Neural cell (in vitro differentiated cells): ENCODE measurements around the gene SNX30. TPM values are rescaled to one million over a fixed set of nuclear protein-coding genes. Genes with fewer than 3 reads are reported as not detected.

Experiments
- H2AFZ ChIP-seq: fragments of 200-600, 300-800 bp; sonication (generic), shearing (Covaris generic); 2 replicates; pipeline ENCODE4 v1.6.0; 2014; ENCODE audit warnings: low read depth, mild to moderate bottlenecking, antibody characterized with exemption, low read length, moderate library complexity
- H3F3A ChIP-seq: fragments of 200-600 bp; shearing (Covaris generic); 2 replicates; pipeline ENCODE4 v1.6.1; 2016; ENCODE audit warnings: mild to moderate bottlenecking, moderate library complexity, mixed read lengths, antibody characterized with exemption, low read length; ENCODE audit not compliant: insufficient read depth, poor library complexity, severe bottlenecking
- H3K27ac ChIP-seq: fragments of 200-600, 300-800 bp; sonication (generic), shearing (Covaris generic); 2 replicates; pipeline ENCODE4 v1.5.1; 2014; ENCODE audit warnings: mild to moderate bottlenecking, low read length, moderate library complexity
- H3K27me3 ChIP-seq: fragments of 300-800, 200-600 bp; sonication (generic), shearing (Covaris generic); 2 replicates; pipeline ENCODE4 v1.6.0; 2014; ENCODE audit warnings: mild to moderate bottlenecking, low read depth, low read length, moderate library complexity; ENCODE audit not compliant: insufficient read depth
- H3K36me3 ChIP-seq: fragments of 300-800, 200-600 bp; sonication (generic), shearing (Covaris generic); 2 replicates; pipeline ENCODE4 v1.5.1; 2014; ENCODE audit warnings: mild to moderate bottlenecking, antibody characterized with exemption, low read length, moderate library complexity; ENCODE audit not compliant: insufficient read depth
- H3K4me2 ChIP-seq: fragments of 300-800, 200-600 bp; sonication (generic), shearing (Covaris generic); 2 replicates; pipeline ENCODE4 v1.6.0; 2014; ENCODE audit warnings: mild to moderate bottlenecking, low read length
- H3K4me3 ChIP-seq: fragments of 300-800, 200-600 bp; sonication (generic), shearing (Covaris generic); 2 replicates; pipeline ENCODE4 v1.5.1; 2014; ENCODE audit warnings: mild to moderate bottlenecking, low read length, moderate library complexity
- H3K79me2 ChIP-seq: fragments of 200-600 bp; shearing (Covaris generic); replicated peaks from 2 replicates; pipeline ENCODE4 v1.6.0; 2014; ENCODE audit warnings: mild to moderate bottlenecking, low read length, moderate library complexity; ENCODE audit not compliant: insufficient read depth
- H3K9ac ChIP-seq: fragments of 300-800, 200-600 bp; sonication (generic), shearing (Covaris generic); 2 replicates; pipeline ENCODE4 v1.6.1; 2016; ENCODE audit warnings: mild to moderate bottlenecking, low read length, mixed read lengths
- H3K9me2 ChIP-seq: fragments of 200-600 bp; shearing (Covaris generic); 2 replicates; pipeline ENCODE4 v1.6.1; 2016; ENCODE audit warnings: mild to moderate bottlenecking, low read length, mixed read lengths; ENCODE audit not compliant: insufficient read depth
- H3K9me3 ChIP-seq: fragments of 200-600, 300-800 bp; sonication (generic), shearing (Covaris generic); 2 replicates; pipeline ENCODE4 v1.6.1; 2016; ENCODE audit warnings: mild to moderate bottlenecking, mixed run types, low read length, moderate library complexity, mixed read lengths
- H4K20me1 ChIP-seq: fragments of 200-600 bp; shearing (Covaris generic); 2 replicates; pipeline ENCODE4 v1.6.1; 2016; ENCODE audit warnings: mild to moderate bottlenecking, mixed run types; ENCODE audit not compliant: insufficient read depth
- CTCF ChIP-seq: fragments of 450-650 bp; IDR thresholded peaks from 2 replicates; pipeline ENCODE4 v1.5.1; 2014; ENCODE audit warnings: antibody characterized with exemption, mild to moderate bottlenecking, moderate library complexity; ENCODE audit not compliant: poor library complexity, severe bottlenecking
- EP300 ChIP-seq: fragments of 450-650 bp; conservative IDR thresholded peaks from 2 replicates; pipeline ENCODE4 v1.6.1; 2014; ENCODE audit warnings: antibody characterized with exemption, mild to moderate bottlenecking, moderate library complexity; ENCODE audit not compliant: poor library complexity, severe bottlenecking
- EZH2 ChIP-seq: fragments of 200-600, 300-800 bp; shearing (Covaris generic), sonication (generic); IDR thresholded peaks from 2 replicates; pipeline ENCODE4 v1.6.1; 2014; ENCODE audit warnings: antibody characterized with exemption, low read length, borderline replicate concordance, mild to moderate bottlenecking; ENCODE audit not compliant: insufficient read depth, poor library complexity, severe bottlenecking
- MXI1 ChIP-seq: fragments of 450-650 bp; conservative IDR thresholded peaks from 2 replicates; pipeline ENCODE4 v1.6.1; 2014; ENCODE audit warnings: antibody characterized with exemption, mild to moderate bottlenecking; ENCODE audit not compliant: poor library complexity, severe bottlenecking
- POLR2AphosphoS5 ChIP-seq: IDR thresholded peaks from 2 replicates; pipeline ENCODE4 v1.6.1; 2012
- RAD21 ChIP-seq: fragments of 450-650 bp; conservative IDR thresholded peaks from 2 replicates; pipeline ENCODE4 v1.6.1; 2014; ENCODE audit warnings: antibody characterized with exemption, mild to moderate bottlenecking, moderate library complexity
- REST ChIP-seq: IDR thresholded peaks from 2 replicates; pipeline ENCODE4 v1.6.1; 2012; ENCODE audit warnings: borderline replicate concordance
- SMC3 ChIP-seq: fragments of 450-650 bp; conservative IDR thresholded peaks from 2 replicates; pipeline ENCODE4 v1.6.1; 2014; ENCODE audit warnings: antibody characterized with exemption, mild to moderate bottlenecking, moderate library complexity; ENCODE audit not compliant: poor library complexity
- TAF1 ChIP-seq: IDR thresholded peaks from 2 replicates; pipeline ENCODE4 v1.6.1; 2012; ENCODE audit warnings: low read depth
- polyA plus RNA-seq: library from polyadenylated mRNA; depleted of rRNA; stranded (reverse); fragments of >200 nt; gene quantifications from 2 replicates; pipeline ENCODE4 v1.2.3, GENCODE V29; 2014

SNX30 gene
- polyA plus RNA-seq, 1 donor from 2014 or later = 30.0 TPM

- H3K9me3 ChIP-seq = no peaks in the 10 kb centered on the region
- no peaks in the 10 kb centered on the region for H3K79me2 ChIP-seq
- H3F3A ChIP-seq = no peaks in the 10 kb centered on the region
- no peak overlapping the region for H2AFZ ChIP-seq
- peaks cover 8% of the 10 kb centered on the region for H3K36me3 ChIP-seq
- no peak overlapping the region for H3K4me2 ChIP-seq
- H3K9me2 ChIP-seq = no peaks in the 10 kb centered on the region
- no peak for TF ChIP-seq REST
- TF ChIP-seq RAD21 = no peak
- no peak for TF ChIP-seq MXI1
- no peak for TF ChIP-seq EP300
- no peak for TF ChIP-seq TAF1
- no peak for TF ChIP-seq EZH2
- no peak for TF ChIP-seq SMC3
- TF ChIP-seq CTCF = no peak
- no peak for TF ChIP-seq POLR2AphosphoS5
- no peaks in the 10 kb centered on the region for H4K20me1 ChIP-seq
- H3K27ac ChIP-seq = no peak overlapping the region
- H3K9ac ChIP-seq = no peak overlapping the region
- no peak overlapping the region for H3K4me3 ChIP-seq
- no peaks in the 10 kb centered on the region for H3K27me3 ChIP-seq
Observed at GRCh38 chr9:112873773-112874405, 123.3 kb downstream of the SNX30 start.

- Histone ChIP-seq H4K20me1 (no peaks in the 10 kb centered on the region), H3K9me2 (no peaks in the 10 kb centered on the region), H3K36me3 (peaks cover 8% of the 10 kb centered on the region), H3K79me2 (no peaks in the 10 kb centered on the region), H2AFZ (no peak overlapping the region), H3K27me3 (no peaks in the 10 kb centered on the region), H3K4me3 (no peak overlapping the region), H3K4me2 (no peak overlapping the region), H3F3A (no peaks in the 10 kb centered on the region), H3K9me3 (no peaks in the 10 kb centered on the region), H3K27ac (no peak overlapping the region), H3K9ac (no peak overlapping the region)
- TF ChIP-seq REST = no peak
- TF ChIP-seq SMC3 = no peak
- no peak for TF ChIP-seq MXI1
- no peak for TF ChIP-seq TAF1
Observed at GRCh38 chr9:112878752-112879151, 128.2 kb downstream of the SNX30 start.
